HK-2 (cell line): Measurements from ENCODE around the gene PRPF6.
"Not testable (repeated sequence)": the region's sequence is repeated elsewhere in the genome, so short reads cannot be mapped to it uniquely, and the experiment has no call there.

Experiments used
- DNase-seq: peaks from one replicate; pipeline ENCODE4 v3.0.0-alpha.2; 2018; ENCODE audit not compliant: unreplicated experiment

Gene PRPF6

DNA sequence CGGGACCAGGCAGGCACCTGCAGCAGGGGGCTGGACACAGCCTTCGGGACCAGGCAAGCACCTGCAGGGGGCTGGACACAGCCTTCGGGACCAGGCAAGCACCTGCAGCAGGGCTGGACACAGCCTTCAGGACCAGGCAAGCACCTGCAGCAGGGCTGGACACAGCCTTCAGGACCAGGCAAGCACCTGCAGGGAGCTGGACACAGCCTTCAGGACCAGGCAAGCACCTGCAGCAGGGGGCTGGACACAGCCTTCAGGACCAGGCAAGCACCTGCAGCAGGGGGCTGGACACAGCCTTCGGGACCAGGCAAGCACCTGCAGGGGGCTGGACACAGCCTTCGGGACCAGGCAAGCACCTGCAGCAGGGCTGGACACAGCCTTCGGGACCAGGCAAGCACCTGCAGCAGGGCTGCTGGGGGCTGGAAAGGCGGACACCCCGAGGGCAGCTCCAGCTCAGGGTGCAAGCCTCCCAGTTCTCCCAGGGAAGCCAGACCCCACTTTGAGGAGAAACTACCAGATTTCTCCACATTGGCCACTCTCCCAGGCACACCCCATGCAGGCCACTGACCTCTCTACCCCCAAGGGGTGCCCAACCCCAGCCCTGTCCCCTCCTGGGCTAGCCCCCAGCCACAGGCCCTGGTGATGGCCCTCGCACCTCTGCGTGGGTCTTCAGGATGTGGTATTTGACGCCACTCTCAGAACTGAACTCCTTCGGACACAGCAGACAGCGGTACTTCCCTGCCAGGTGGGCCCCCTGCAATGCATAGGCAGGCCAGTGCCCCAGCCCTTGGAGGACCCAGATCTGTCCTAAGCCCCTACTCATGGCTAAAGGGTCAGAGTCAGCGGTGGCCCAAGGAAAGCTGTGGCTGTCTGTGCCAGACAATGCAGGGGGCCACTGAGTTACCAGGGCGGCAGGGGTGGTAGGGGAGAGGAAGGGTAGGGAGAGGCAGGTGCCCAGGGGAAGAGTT lies 20.0 kb upstream of the PRPF6 start:
- not testable (repeated sequence) for DNase-seq

DNA sequence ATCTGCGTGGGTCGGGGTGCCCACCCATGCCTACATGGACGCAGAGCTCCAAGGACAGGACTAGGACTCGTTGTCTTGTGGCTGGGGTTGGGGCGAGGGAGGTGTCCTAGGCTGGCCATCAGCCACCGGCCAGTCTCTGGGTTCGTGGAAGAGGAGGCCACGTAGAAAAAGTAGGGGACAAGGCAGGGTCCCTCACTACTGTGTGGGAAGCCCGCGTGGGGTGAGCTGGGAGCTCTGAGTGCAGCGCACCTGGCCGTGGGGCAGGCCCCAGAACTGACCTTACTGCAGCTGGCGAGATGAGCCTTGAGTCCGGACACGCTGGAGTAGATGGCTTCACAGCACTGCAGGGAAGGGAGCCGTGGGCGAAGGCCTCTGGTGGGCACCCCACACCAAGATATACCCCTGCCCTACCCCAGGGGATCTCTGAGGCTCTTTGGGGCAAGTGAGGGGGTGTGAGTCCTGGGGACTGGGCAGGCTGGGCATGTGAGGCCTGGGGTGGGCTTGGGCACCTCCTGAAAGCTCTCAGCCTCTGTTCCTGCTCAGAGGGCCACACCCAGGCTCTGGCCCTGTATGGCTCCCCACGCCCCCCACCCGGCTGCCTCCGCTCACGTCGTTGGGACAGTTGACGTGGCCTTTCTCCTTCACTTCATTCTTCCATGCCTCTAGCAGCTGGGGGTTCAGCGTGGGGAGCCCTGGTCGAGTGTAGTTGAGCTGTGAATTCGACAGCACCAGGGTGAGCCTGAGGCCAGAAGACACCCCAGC lies 19.1 kb upstream of the PRPF6 start:
- no peak for DNase-seq

DNA sequence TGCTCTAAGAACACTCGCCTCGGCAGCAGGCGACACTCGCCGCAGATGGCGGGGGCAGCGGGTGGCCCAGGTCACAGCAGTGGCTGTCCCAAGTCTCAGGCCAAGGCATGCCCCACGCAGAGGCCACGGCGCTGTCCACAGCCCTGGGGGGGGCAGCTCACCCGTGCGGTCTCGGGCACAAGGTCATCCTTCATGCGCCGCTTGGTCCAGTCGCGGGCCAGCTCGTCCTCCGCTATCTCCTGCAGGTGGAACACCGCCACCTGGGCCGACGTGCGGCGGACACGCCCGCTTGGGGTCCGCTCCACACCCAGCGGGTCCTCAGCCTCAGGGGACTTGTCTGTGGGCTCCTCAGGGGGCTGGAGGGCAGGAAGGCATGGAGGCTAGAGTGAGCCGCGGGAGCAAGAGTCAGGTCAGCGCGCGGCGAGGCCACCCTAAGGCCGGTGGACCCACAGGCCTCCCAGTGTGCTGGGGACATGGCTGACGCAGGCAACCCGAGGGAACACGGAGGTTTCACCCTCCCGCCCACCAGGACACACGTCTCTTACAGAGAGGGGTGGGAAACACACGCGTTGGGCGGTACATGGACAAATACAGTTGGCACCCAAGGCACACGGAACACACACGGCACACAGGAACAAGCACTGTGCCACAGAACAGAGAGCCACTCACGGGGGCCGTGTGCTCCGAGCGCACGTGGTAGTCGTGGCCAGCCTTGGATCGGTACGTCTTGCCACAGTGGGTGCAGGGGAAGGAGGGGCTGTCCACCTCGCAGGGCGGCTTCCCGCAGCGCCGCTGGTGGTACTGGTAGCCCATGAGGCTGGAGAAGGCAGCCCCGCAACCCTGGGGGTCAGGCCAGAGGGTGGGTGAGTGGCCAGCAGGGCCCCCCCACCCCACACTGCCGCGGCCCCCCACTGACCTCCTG lies 18.2 kb upstream of the PRPF6 start:
- no peak for DNase-seq

DNA sequence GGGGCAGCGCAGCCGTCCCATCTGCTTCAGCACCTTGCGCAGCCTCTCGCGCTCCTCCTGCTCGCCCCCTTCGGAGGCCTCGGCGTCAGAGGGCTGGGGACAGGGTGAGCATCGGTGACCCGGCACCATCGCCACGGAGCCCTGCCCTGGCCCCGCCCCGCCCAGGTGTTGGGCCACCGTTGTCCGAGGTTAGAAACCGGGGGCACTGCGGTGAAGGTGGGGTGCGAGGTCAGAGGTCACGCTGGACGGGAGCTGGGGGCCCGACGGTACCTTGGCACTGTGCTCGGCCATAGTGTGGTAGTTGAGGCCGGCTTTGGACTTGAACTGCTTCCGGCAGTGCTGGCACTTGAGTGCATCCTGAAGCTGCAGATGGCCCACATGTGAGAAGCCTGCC lies 17.6 kb upstream of the PRPF6 start:
- no peak for DNase-seq

DNA sequence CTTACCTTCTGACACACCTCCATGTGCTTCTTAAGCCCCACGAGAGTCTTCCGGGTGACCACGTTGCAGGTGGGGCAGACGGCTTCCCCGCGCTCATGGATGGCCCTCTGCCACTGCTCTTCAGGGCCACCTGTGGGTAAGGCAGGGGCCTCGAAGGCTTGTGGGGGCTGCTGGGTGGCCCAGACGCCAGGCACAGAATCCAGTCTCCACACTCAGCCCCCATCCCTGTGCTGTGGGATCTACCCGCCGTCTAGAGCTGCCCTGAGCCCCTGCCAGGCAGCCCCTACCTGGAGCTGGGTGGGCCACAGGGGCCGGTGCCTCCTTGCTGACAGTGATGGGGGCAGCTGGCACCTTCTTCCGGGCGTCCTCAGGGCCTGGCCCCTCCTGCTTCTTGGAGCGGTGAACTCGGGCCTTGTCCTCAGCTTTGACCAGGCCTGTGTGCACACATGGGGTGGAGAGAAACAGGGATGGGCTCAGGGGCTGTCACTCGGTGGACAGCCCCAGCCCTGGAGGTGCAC lies 17.1 kb upstream of the PRPF6 start:
- no peak for DNase-seq

DNA sequence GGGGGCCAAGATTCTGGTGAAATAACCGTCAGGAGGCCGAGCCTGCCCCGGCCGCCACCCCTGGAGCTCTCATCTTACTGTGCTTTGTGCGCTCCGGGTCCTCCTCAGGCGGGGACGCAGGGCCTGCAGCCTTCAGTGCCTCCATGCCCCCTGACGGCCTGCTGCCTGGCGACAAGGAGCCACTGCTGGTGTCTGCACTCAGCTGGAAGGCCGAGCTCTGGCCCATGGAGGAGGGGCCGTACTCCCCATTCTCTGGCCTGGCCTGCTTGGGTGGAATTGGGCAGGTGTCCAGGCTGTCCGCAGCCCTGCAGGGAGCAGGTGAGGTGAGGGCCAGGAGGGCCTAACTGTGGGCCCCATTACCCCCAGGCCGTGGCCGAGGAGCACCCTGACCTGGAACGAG lies 16.5 kb upstream of the PRPF6 start:
- DNase-seq = no peak

DNA sequence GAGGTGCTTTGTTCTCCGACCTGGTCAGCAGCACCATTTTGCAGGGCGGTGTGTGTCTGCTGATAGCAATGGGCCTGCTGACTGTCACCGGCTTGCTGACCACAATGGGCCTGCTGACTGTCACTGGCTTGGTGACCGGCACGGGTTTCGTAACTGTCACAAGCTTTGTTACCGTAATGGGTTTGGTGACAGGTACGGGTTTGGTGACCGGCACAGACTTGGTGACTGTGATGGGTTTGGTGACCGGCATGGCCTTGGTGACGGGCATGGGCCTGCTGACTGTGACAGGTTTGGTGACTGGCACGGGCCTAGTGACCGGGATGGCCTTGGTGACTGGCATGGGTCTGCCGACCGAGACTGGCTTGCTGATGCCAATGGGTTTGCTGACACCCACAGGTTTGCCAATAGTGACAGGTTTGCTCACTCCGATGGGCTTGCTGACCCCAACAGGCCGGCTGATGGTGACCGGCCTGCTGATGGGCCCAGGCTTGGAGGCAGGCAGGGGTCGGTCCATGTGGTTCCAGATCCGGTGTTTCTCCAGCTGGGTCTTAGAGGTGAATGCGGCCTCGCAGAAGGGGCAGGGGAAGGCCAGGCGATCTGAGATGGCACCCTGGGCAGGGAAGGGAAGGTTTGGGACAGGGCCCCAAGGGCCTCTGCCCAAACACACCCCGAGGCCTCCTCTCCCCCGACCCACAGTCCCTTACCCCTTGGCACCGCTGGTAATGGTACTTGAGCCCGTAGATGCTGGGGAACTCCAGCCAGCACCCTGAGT lies 14.6 kb upstream of the PRPF6 start:
- DNase-seq = no peak

DNA sequence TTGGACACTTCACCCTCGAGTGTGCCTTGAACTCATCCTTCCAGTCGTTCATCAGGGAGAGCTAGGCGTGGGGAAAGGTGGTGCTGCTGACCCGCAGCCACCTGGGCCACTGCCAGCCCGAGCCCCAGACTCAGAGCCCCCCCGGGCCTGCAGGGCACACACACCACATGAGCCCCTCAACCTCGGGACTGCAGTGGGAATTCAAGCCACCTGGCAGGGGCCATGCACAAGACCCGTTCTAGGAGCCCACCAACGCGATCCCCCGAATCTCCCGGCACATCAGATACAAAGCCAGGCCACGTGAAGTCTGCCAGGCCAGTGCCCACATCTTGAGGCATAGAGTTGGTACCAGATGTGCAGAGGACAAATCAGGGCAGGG lies 14.0 kb upstream of the PRPF6 start:
- no peak for DNase-seq

DNA sequence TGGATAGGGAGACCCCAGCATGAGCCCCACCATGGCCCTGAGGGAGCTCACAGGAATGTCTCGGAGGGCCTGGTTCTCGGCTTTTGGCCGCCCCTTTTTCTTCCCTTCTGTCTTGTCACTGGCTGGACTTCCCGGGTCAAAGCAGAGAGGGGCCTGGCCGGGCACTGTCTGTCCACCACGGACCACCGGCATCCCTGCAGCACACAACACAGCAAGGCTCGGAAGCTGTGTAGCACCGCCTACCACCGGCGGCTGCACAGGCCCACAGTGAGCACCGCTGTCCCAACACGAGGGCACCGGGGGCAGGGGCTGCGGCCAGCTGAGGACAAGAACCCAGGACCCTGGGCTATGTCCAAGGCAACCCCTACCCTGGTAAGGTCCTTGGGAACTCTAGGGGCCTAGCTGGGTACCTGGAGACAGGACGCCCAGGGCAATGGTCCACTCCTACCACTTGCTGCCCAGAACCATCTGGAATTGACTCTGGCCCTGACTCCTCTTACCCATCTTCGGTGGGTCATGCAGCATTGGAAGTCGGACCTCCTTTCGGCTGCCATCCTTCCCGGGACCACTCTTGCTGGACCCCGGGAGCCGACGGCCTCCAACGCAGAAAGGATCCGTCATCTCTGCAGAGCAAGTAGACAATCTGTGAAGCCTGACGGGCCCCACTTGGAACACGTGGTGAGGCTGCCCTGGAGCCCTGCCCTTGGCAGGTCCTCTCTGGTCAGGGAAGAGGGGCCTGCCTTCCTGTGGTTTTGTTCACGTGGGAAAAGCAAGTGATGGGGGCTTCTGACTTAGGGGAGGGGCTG lies 13.4 kb upstream of the PRPF6 start:
- DNase-seq = no peak

DNA sequence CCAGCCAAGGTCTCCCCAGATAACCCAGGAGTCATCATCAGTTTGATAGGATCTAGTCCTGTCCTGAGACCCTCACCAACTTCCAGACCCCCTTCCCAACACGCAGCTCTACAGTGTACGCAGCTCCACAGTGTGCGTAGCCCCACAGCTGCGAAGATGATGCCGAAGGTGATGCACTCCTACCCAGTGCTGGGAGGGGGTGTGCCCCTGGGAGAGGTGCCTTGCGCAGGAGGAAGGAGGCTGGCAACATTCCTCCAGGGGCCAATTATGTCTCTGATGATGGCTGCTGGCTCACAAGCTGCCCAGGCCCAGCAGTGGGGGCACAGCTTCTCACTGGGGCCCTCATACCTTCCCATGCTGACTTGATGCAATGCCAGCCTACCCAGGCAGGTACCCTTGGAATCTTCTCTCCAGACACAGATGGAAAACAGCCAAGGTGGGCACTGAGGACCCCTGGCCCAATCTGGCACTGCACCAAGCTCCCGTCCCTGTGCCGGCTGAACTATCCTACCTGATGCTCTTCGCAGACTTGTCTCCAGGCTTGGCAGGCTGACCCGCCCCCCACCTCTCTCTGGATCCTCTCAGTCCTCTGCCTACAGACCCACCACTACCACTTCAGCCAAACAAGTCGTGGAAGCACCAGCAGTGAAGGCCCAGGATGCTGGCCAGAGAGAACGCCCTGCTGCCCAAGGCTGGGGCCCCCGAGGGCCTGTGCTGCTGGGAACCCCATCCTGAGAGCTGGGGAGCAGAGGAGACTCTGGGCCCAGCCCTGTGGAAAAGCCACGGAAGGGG lies 12.6 kb upstream of the PRPF6 start:
- DNase-seq = no peak

DNA sequence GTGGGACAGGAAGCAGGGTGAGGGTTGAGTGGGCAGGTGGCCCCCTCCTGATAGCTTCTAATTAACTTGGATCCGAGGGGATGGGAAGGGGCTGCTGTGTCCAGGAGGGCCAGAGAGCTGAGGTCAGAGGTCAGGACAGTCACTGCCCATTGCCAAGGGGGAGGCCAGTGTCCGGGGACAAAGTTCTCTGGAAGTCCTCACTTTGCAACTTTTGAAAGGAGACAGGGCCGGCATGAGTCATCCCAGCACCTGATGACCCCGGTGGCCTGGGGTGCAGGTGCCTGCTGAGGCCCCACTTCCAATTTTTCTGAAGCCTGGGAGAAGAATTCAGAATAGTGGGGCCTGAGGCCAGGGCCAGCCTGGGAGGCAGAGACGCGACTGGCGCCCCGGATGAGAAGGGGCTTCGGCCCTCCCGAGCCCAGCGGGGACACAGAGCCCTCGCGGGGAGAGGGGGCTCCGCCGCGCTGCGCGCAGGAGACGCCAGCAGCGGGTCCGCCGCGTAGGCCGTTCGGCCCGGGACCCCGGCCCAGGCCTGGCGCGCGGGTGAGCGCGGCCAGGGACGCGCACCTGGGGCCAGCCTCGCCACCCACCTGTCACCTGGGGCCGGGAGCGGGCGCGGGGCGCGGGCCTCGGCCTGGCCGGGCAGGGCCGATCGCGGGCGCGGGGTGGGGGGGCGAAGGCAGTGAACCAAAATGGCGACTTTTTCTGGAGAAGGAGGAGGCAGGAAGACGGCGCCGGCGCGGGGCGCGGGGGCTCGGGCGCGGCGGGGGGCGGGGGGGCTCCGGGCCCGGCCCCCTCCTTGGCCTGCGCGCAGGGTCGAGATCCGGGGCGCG lies 11.8 kb upstream of the PRPF6 start:
- no peak for DNase-seq

DNA sequence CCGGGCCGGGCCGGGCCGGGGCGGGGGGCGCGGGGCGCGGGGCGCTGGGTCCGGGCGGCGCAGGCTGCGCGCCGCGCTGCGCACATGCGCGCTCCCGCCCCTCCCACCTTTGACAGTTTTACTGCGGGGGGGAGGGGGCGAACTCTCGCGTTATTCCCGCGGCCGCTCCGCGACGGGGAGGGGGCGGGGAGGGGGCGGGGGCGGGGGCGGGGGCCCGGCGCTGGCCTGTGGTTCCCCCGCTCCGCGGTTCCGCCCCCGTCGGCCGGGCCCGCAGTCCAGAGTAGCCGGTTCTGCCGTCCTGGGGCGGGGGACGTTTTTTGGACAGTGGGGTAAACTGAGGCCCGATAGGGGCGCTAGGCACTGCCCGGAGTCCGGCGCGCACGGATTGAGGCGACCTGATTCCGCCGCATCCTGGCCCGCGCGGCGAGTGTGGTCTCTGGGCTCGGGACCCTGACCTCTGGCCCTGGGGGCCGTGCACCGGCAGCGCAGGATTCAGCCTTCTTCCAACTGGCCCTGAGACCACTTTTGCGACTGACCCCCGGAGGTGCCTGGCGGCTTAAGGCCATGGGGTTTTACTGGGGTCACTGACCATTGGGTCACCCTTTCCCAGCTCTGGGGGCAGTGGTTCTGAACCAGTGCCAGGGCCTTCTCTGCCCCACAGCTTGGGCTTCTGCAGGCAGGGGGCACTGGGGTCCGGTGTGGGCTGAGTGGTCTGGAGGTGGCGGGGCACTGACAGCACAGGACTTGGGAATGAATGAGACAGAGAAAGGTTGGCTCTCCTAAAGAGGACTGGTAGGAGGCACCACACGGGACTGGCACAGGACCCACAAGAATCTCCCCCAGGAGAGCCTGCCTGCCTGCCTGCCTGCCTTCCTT lies 10.9 kb upstream of the PRPF6 start, which contains the start of gene ZNF512B:
TSS of gene ZNF512B (minus strand) at position 93 of the 876 bp plus-strand sequence. CDS start 1,980 bp downstream, outside the sequence.
- peak; percentile 49 for DNase-seq

DNA sequence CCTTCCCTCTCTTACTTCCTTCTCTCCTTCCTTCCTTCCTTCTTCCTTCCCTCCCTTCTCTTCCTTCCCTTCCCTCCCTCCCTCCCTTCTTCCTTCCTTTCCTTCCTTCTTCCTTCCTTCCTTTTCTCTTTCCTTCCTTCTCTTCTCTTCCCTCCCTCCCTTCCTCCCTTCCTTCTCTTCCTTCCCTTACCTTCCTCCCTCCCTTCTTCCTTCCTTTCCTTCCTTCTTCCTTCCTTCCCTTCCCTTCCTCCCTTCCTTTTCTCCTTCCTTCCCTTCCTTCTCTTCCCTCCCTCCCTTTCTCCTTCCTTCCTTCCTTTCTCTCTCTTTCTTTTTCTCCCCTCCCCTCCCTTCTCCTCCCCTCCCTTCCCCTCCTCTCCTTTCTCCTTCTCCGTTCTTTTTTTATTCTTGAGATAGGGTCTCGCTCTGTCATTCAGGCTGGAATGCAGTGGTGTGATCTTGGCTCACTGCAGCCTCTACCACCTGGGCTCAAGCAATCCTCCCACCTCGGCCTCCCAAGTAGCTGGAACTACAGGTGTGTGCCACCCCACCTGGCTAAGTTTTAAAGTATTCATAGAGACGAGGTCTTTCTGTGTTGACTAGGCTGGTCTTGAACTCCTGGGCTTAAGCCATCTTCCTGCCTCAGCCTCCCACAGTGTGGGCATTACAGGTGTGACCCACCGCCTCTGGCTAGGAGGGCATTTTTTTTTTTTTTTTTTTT lies 10.1 kb upstream of the PRPF6 start:
- DNase-seq = no peak

DNA sequence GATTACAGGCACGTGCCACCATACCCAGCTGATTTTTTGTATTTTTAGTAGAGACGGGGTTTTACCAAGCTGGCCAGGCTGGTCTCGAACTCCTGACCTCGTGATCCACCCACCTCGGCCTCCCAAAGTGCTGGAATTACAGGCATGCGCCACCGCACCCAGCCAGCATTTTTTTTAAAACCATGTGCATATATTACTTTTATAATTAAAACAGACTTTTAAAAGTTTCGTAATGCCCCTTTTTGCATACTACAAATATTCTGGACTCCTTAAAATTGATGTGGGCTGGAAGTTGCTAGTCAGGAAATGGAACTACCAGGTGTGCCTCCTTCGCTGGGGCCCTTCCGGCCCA lies 9.0 kb upstream of the PRPF6 start:
- not testable (repeated sequence) for DNase-seq

DNA sequence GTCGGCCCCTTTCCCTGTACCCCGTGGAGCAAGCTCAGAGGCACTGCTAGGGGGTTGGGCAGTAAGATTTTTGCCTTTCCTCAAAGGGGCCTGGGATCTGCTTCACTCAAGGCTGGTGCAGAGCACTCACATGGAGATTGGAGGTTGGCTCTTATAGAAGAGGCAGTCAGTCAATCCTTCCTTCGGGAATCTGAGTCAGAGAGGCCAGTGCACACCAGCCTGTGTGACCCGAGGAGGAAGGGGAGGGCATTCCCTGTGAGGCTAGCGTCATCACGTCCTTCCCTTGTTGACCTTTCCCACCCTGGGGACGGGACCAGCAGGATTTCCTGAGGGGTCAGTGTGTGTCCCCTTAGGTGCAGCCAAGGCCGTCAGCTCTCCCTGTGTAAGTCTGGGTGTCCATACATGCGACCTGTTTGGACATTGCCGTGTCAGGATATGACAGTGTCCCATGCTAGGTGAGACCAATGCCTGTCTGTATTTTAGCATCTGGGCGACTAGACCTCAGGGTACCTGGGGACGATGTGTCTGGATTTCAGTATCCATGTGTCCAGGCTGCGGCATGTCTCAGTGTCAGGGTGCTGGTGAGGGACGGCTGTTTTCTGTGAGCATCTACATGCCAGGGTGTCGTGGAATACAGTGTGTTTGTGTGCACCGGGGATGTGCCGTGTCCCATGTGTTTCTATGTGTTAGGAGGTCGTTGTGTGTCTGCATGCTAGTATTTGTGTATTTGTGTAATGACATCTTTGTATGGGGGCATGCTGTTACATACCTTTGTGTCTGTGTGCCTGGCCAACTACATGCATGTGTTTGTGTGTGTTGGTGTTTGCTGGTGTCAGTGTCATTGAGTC lies 8.4 kb upstream of the PRPF6 start:
- DNase-seq = no peak

DNA sequence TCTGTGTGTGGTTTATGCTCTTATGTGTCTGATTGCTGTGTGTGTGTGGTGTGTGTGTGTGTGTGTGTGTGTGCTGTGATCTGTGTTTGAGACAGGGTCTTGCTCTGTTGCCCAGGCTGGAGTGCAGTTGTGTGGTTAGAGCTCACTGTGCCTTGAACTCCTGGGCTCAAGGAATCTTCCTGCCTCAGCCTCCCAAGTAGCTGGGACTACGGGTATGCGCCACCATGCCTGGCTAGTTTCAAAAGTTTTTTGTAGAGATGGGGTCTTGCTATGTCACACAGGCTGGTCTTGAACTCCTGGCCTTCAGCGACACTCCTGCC lies 7.8 kb upstream of the PRPF6 start:
- DNase-seq = no peak
